Measurements from ENCODE around the gene IL15RA. TPM values are rescaled to one million over a fixed set of nuclear protein-coding genes. Genes with fewer than 3 reads are reported as not detected.

Gene IL15RA, protein sequence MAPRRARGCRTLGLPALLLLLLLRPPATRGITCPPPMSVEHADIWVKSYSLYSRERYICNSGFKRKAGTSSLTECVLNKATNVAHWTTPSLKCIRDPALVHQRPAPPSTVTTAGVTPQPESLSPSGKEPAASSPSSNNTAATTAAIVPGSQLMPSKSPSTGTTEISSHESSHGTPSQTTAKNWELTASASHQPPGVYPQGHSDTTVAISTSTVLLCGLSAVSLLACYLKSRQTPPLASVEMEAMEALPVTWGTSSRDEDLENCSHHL
- total RNA-seq: 24.8 TPM

DNA sequence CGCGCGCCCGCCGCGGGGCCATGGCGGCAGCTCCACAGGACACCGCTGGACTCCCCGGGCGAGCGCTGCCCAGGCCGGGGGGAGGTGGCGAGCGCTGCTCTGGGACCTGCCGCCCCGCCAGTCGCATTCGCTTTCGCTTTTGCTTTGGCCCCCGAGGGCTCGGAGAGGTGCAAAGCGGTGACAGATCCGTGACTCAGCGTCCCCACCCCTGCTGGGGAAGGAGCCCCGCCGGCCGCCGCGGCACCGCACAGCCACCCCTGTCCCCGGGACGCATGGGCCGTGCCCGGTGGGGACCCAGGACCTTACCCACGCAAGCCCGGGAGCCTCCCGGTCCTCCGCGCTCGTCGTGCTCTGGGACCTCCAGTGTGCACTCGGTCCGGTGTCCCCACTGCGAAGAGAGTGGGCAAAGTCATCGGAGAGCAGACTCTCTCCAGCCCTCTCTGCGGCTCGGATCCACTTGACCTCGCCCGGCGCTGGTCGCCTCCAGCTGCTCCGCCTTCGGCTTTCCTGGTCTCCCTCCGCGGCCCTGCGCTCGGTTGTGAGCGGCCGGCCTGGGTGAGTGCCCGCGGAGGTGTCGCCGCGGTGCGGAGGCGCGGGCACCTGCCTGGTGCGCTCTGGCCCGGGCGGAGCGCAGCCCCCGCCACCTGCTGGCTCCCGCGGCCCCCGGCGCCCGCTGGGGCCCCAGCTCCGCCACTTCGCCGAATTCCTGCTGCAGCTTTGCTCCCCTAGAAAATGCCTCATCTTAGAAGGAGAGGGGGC lies at the start of gene IL15RA:
Gene IL15RA (minus strand): TSS at position 73 of the 759 bp plus-strand sequence. CDS start 51 bp downstream, at position 22.
- Histone ChIP-seq H3K4me3 (peak within 1 kb of the TSS; percentile 94 to 99), H3K27ac (peak within 1 kb of the TSS; percentile 90 to 98), H3K9me3 (no peaks in the 10 kb centered on the region), H3K4me1 (peaks cover 0 to 14% of the 10 kb centered on the region in 2 donors), H3K27me3 (no peaks in the 10 kb centered on the region), H3K36me3 (no peaks in the 10 kb centered on the region)
- TF ChIP-seq, protein P1, sequence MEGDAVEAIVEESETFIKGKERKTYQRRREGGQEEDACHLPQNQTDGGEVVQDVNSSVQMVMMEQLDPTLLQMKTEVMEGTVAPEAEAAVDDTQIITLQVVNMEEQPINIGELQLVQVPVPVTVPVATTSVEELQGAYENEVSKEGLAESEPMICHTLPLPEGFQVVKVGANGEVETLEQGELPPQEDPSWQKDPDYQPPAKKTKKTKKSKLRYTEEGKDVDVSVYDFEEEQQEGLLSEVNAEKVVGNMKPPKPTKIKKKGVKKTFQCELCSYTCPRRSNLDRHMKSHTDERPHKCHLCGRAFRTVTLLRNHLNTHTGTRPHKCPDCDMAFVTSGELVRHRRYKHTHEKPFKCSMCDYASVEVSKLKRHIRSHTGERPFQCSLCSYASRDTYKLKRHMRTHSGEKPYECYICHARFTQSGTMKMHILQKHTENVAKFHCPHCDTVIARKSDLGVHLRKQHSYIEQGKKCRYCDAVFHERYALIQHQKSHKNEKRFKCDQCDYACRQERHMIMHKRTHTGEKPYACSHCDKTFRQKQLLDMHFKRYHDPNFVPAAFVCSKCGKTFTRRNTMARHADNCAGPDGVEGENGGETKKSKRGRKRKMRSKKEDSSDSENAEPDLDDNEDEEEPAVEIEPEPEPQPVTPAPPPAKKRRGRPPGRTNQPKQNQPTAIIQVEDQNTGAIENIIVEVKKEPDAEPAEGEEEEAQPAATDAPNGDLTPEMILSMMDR (IDR thresholded peaks at IDR 0.05): peak; percentile 4 to 40 (median 36)
- DNase-seq (ENCODE audit: low spot score in 2 of 2): peak in 1 of 2 donors; percentile 83
- intact Hi-C loops (cut with DNase I): loop anchor here (1.0 to 10.0 kb wide), 5 partner anchors 26 to 293 kb away; partner anchors contain the start of genes ANKRD16 and TASOR2

DNA sequence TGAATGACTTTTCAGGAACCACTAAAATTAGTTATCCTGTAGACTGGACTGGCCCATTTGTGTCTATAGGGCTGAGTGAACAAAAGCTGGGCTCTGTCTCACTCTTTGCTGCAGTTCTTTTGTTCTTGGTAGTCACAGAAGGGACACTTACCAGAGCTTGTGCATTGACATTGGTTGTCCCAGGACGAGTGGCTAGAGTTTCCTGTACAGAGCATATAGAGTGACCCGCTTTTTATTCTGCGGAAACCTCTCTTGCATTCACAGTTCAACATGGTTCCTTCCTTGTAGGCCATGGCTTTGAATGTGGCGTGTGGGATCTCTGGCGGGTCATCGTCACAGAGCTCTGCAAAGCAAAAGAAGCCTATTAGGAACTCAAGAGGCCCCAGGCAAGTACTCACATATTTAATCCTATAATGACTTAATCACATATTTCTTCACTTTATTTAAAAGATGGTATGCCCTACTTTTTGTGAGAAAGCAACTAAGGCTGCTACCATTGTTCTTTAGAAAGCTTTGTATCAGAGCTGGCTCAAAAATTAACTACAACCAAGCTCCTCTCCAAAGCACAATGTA lies 48.4 kb upstream of the IL15RA start:
- H3K36me3 ChIP-seq: no peaks in the 10 kb centered on the region

DNA sequence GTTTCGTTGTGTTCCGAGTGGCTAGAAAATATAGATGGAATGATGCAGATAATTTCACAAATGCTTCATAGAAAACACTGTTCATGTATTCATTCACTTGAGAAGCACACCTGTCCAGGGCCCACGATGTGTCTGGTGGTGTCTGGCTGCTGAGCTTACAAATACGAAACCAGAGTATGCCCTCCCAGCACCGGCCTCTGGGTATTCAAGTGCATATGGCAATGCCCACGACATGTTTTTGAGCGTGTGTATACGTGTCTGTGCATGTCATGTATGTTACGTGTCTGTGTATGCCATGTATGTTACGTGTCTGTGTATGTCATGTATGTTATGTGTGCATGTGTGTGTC lies 47.0 kb upstream of the IL15RA start:
- no peaks in the 10 kb centered on the region for H3K4me1 ChIP-seq
- no peak overlapping the region for H3K4me3 ChIP-seq
- no peaks in the 10 kb centered on the region for H3K9me3 ChIP-seq
- H3K27ac ChIP-seq: no peak overlapping the region
- no peaks in the 10 kb centered on the region for H3K27me3 ChIP-seq
- intact Hi-C loops (cut with DNase I): no loop called here
- DNase-seq (ENCODE audit: low spot score in 2 of 2): no peak
- TF ChIP-seq, protein P1 (IDR thresholded peaks at IDR 0.05): no peak
- no peaks in the 10 kb centered on the region for H3K36me3 ChIP-seq

More for the DNA sequence above, 48.4 kb upstream of the IL15RA start:
- Histone ChIP-seq H3K27me3 (no peaks in the 10 kb centered on the region), H3K27ac (no peak overlapping the region), H3K4me3 (no peak overlapping the region), H3K9me3 (peaks cover 0 to 2% of the 10 kb centered on the region in 2 donors), H3K4me1 (no peaks in the 10 kb centered on the region)
- TF ChIP-seq, protein P1 (IDR thresholded peaks at IDR 0.05): no peak
- DNase-seq (ENCODE audit: low spot score in 2 of 2): no peak
- intact Hi-C loops (cut with DNase I): no loop called here

DNA sequence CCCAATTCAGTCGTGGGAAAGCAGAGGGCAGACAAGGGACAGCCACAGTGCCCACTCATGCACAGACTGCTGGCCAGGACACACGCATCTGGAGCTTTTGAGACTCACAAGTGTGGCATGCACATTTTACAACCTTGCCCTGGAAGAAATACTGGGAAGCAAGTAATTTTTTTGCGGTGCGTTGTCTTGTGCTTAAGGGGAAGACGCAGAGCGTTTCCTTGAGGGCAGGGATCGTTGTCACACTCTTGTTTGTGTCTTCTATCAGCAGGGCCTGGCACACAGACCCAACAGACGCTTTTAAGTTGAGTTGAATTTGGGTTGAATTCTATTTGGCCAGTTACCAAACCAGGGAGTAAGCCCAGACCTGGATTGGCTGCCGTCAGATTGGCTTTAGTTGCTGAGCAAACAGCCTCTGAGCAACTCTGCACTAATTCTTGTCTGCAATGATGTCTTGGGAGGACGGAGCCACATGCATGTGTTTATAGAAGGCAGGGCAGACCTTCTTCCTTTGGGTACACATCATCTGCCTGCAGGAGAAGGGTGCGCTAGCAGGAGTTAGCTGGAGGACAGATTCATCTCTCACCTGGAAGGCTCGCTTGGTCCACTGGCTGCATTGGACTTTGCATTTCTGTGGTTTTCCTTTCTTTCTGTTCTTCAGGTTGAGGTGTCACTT lies 46.5 kb upstream of the IL15RA start:
- Histone ChIP-seq H3K36me3 (no peaks in the 10 kb centered on the region), H3K27me3 (no peaks in the 10 kb centered on the region), H3K9me3 (no peaks in the 10 kb centered on the region), H3K27ac (no peak overlapping the region), H3K4me3 (no peak overlapping the region), H3K4me1 (no peaks in the 10 kb centered on the region)
- DNase-seq (ENCODE audit: low spot score in 2 of 2): no peak
- intact Hi-C loops (cut with DNase I): no loop called here
- TF ChIP-seq, protein P1 (IDR thresholded peaks at IDR 0.05): no peak

DNA sequence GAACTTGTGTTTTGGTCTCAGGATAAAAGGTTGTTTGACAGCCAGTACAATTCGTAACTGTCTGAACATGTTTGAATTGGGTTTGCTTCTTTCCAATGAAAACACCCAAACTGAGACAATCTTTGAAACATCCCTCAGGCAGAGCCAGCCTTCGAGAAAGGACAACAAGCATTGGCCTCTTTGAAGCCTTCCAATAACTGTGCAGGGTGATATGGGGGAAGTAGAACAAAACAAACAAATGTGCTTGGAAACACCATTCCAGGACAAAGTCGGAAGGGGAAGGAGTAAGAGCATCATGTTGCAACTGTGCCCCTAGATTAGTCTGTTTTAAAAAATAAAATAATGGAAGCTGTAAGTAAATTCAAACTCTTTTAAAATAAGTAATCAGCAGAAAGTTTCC lies 45.3 kb upstream of the IL15RA start:
- TF ChIP-seq, protein P1 (IDR thresholded peaks at IDR 0.05): no peak
- no peak overlapping the region for H3K27ac ChIP-seq

More for the DNA sequence above, 45.3 kb upstream of the IL15RA start:
- intact Hi-C loops (cut with DNase I): no loop called here
- no peaks in the 10 kb centered on the region for H3K9me3 ChIP-seq
- no peak overlapping the region for H3K4me3 ChIP-seq
- no peaks in the 10 kb centered on the region for H3K27me3 ChIP-seq
- no peaks in the 10 kb centered on the region for H3K36me3 ChIP-seq
- DNase-seq (ENCODE audit: low spot score in 2 of 2): no peak
- H3K4me1 ChIP-seq: no peaks in the 10 kb centered on the region
